GM13976 (cell line): Measurements from ENCODE around the gene SLC13A4.

ENCODE experiments used
- DNase-seq: peaks from one replicate; pipeline ENCODE4 v3.0.0; 2012; ENCODE audit warnings: low spot score
- CTCF ChIP-seq: IDR thresholded peaks from 2 replicates; pipeline ENCODE4 v1.5.1; 2012; ENCODE audit warnings: borderline replicate concordance, mild to moderate bottlenecking; ENCODE audit not compliant: insufficient read depth; ENCODE audit errors: extremely low read depth, missing control alignments, control extremely low read depth
- in situ Hi-C: fragments of 300-500 bp; cut with MboI; formaldehyde crosslinking; loops from one replicate; pipeline ENCODE4 v1.12.0; 2022; ENCODE audit warnings: low sequenced_read_pairs, mixed read lengths, inconsistent platforms; ENCODE audit not compliant: unreplicated experiment

Gene SLC13A4

GRCh38 chr7:135666846-135667245 lies 61.1 kb downstream of the SLC13A4 start:
- in situ Hi-C loops, result loop anchor here (25.0 kb wide), 1 partner anchor 380 kb away; no protein-coding TSS in a partner anchor
- DNase-seq, result no peak
- no peak for TF ChIP-seq CTCF

DNA sequence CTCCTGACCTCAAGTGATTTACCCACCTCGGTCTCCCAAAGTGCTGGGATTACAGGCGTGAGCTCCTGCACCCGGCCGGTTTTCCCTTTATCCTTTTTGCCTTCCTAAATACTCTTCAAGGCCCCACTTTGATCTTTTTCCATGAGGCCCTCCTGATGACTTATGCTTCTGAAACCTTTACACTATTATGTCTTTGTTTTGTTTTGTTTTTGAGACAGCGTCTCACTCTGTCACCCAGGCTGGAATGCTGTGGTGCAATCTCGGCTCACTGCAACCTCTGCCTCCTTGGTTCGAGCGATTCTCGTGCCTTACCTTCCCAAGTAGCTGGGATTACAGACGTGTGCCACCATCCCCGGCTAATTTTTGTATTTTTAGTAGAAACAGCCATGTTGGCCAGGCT lies 61.8 kb downstream of the SLC13A4 start:
- in situ Hi-C loops, result loop anchor here (25.0 kb wide), 1 partner anchor 379 kb away; no protein-coding TSS in a partner anchor
- no peak for TF ChIP-seq CTCF
- DNase-seq, result no peak

DNA sequence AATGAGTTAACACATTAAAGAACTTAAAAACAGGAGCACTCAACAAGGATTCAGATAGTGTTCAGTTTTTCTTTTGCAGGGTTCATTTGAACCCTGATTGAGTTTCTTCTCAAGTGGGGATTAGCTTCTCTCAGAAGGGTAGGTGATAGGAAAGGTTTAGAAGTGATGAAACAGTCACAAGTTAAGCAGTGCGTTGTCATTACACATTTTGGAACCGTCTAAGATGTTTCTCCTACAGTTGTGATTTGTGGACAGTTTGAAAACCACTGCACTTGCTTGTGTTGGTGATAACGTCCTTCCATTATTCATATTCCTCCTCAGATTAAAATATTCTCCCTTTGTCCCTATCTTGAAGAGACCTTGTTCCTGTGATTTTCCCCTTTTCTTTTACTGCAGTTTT lies 62.9 kb downstream of the SLC13A4 start:
- DNase-seq, result no peak
- no peak for TF ChIP-seq CTCF
- in situ Hi-C loops, result loop anchor here (25.0 kb wide), 1 partner anchor 378 kb away; no protein-coding TSS in a partner anchor

DNA sequence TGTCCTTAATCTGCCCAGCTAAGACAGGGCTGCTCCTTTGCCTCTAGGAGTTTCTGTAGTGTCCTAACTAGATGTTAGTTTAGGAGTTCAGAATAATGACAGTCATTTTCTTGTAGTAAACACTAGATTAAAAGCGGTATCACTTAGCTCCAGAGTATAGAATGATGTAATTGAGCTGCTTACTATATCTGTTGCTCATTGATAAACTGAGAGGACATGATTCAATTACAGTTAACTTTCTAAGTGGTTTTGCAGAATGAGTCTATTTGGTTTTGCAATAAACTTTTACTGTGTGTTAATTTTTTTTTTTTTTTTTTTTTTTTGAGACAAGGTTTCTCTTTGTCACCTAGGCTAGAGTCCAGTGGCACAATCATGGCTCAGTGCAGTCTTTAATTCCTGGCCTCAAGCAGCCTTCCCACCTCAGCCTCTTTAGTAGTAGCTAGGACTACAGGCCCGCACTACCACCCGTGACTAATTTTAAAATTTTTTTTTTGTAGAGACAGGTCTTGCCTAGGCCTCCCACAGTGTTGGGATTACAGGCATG lies 63.9 kb downstream of the SLC13A4 start:
- in situ Hi-C loops, result loop anchor here (25.0 kb wide), 1 partner anchor 377 kb away; no protein-coding TSS in a partner anchor
- no peak for TF ChIP-seq CTCF
- DNase-seq, result no peak

- no peak for TF ChIP-seq CTCF
- DNase-seq, result peak; percentile 98
- in situ Hi-C loops, result loop anchor here (25.0 kb wide), 1 partner anchor 375 kb away; no protein-coding TSS in a partner anchor
These were observed 65.4 kb downstream of the SLC13A4 start, which contains the start of gene STMP1 for GRCh38 chr7:135662373-135663114. Gene STMP1 (plus strand): TSS chr7:135662514.

DNA sequence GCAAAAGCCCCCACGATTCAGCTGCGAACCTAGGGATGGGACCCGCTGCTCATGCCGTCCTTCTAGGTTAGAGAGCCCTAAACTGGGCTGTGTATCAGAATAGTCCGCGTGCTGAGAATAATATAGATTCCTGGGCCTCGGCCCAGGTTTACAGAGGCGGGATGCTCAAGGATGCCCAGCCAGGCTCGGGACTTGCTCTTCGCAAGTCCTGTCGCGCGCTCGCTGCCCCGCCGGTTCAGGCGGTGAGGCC lies 65.9 kb downstream of the SLC13A4 start:
- no peak for DNase-seq
- TF ChIP-seq CTCF, result peak; percentile 84
- in situ Hi-C loops, result loop anchor here (25.0 kb wide), 1 partner anchor 375 kb away; no protein-coding TSS in a partner anchor
